GM18520 (cell line): ENCODE data around the gene NACA2.
"Not testable (repeated sequence)": the region's sequence is repeated elsewhere in the genome, so short reads cannot be mapped to it uniquely, and the experiment has no call there.

ENCODE experiments used
- ATAC-seq: cut with Tn5 transposase; IDR thresholded peaks from one replicate; pipeline ENCODE4 v1.9.1; 2021; ENCODE audit not compliant: unreplicated experiment

The NACA2 gene

GRCh38 chr17:61600621-61601020 is 9.6 kb upstream of the NACA2 start:
- no peak for ATAC-seq

- ATAC-seq = no peak
These were observed 8.6 kb upstream of the NACA2 start for GRCh38 chr17:61599608-61600007.

- ATAC-seq = no peak
These were observed 7.0 kb upstream of the NACA2 start for GRCh38 chr17:61598014-61598413.

- no peak for ATAC-seq
These were observed 6.6 kb upstream of the NACA2 start for GRCh38 chr17:61597607-61598006.

GRCh38 chr17:61595418-61596186 is 4.6 kb upstream of the NACA2 start:
- no peak for ATAC-seq

- no peak for ATAC-seq
These were observed 3.3 kb upstream of the NACA2 start for GRCh38 chr17:61594294-61594825.

- ATAC-seq = no peak
These were observed 2.4 kb upstream of the NACA2 start for GRCh38 chr17:61593426-61593825.

GRCh38 chr17:61591930-61592329 is 911 bp upstream of the NACA2 start:
- ATAC-seq = no peak

- ATAC-seq = no peak
These were observed 1.0 kb downstream of the NACA2 start for GRCh38 chr17:61589990-61590389.

- no peak for ATAC-seq
These were observed 3.0 kb downstream of the NACA2 start for GRCh38 chr17:61587807-61588660.

- ATAC-seq = no peak
These were observed 3.8 kb downstream of the NACA2 start for GRCh38 chr17:61587242-61587641.

- not testable (repeated sequence) for ATAC-seq
These were observed 4.4 kb downstream of the NACA2 start for GRCh38 chr17:61586622-61587021.

GRCh38 chr17:61586031-61586566 is 4.9 kb downstream of the NACA2 start:
- ATAC-seq = no peak

GRCh38 chr17:61584866-61585265 is 6.2 kb downstream of the NACA2 start:
- no peak for ATAC-seq

- no peak for ATAC-seq
These were observed 6.8 kb downstream of the NACA2 start for GRCh38 chr17:61584266-61584665.

- no peak for ATAC-seq
These were observed 7.3 kb downstream of the NACA2 start for GRCh38 chr17:61583660-61584264.

GRCh38 chr17:61583242-61583641 is 7.8 kb downstream of the NACA2 start:
- ATAC-seq = no peak

GRCh38 chr17:61582593-61582992 is 8.4 kb downstream of the NACA2 start:
- ATAC-seq = no peak

GRCh38 chr17:61581611-61582349 is 9.2 kb downstream of the NACA2 start:
- no peak for ATAC-seq

- ATAC-seq = no peak
These were observed 10.5 kb downstream of the NACA2 start for GRCh38 chr17:61580502-61580901.

- no peak for ATAC-seq
These were observed 11.1 kb downstream of the NACA2 start for GRCh38 chr17:61579961-61580360.
